Aorta (tissue), 5 donors: ENCODE data around the gene LMX1A. TPM values are rescaled to one million over a fixed set of nuclear protein-coding genes. Genes with fewer than 3 reads are reported as not detected.

Experiments
- ATAC-seq: fragments of 200-7000 bp; cut with Tn5 transposase; one replicate; pipeline ENCODE4 v1.9.1; 2022; ENCODE audit warnings: moderate library complexity; ENCODE audit not compliant: low FRiP score
- DNase-seq, 2 donors: peaks; one replicate each; pipeline ENCODE4 v3.0.0-alpha.2; 2020
- H3K27ac ChIP-seq, 2 donors: one replicate each; pipeline ENCODE4 v1.5.1; 2013; ENCODE audit warnings: low read length in 2 of 2, mild to moderate bottlenecking in 2 of 2, moderate library complexity in 2 of 2, control low read depth in 1 of 2, inconsistent platforms in 1 of 2, low read depth in 1 of 2
- H3K27me3 ChIP-seq, 2 donors: one replicate each; pipeline ENCODE4 v1.6.1; 2013; ENCODE audit warnings: control low read depth in 1 of 2, low read length in 1 of 2, mild to moderate bottlenecking in 1 of 2, moderate library complexity in 1 of 2; ENCODE audit not compliant: insufficient read depth in 2 of 2, control insufficient read depth in 1 of 2
- H3K36me3 ChIP-seq, 2 donors: one replicate each; pipeline ENCODE4 v1.6.1; 2013; ENCODE audit warnings: control low read depth in 1 of 2, low read length in 1 of 2, mild to moderate bottlenecking in 1 of 2; ENCODE audit not compliant: insufficient read depth in 2 of 2, control insufficient read depth in 1 of 2
- H3K4me1 ChIP-seq, 2 donors: one replicate each; pipeline ENCODE4 v1.6.1; 2013; ENCODE audit warnings: low read length in 2 of 2, control low read depth in 1 of 2, mild to moderate bottlenecking in 1 of 2, moderate library complexity in 1 of 2; ENCODE audit not compliant: insufficient read depth in 2 of 2, control insufficient read depth in 1 of 2
- H3K4me3 ChIP-seq, 2 donors: one replicate each; pipeline ENCODE4 v1.5.1; 2013; ENCODE audit warnings: low read length in 2 of 2, control low read depth in 1 of 2, mild to moderate bottlenecking in 1 of 2
- H3K9me3 ChIP-seq: one replicate; pipeline ENCODE4 v1.6.1; 2013; ENCODE audit warnings: mild to moderate bottlenecking, low read length; ENCODE audit not compliant: control insufficient read depth
- WGBS, 2 donors: extraction: QIAGEN DNeasy Blood & Tissue Kit; methylation state at CpG; one replicate each; pipeline ENCODE4 v1.1.7; 2013; 5-methylcytosine and 5-hydroxymethylcytosine counted together
- intact Hi-C, 2 donors: fragments of 100-400 bp; cut with DNase I; formaldehyde crosslinking; loops; one replicate each; pipeline versions ENCODE4 v1.14.2 to v1.15.0; 2022
- polyA plus RNA-seq, 2 donors: library from polyadenylated mRNA; stranded (reverse); fragments of 200-250 nt; gene quantifications; one replicate each; pipeline ENCODE4 v1.2.3, GENCODE V29; 2013
- total RNA-seq, 2 donors: library from RNA; stranded (reverse); fragmentation: NEBNext Ultra II Directional; extraction: Animal tissue kit (Norgen Biotek cat#: 25700); gene quantifications; one replicate each; pipeline ENCODE4 v1.2.1, GENCODE V29; 2021
- donor health status: healthy with polysubstance abuse.
- donor health status: Bipolar disorder and iron deficiency.
- donor health status: DM: no; HTN: no; CAD: no.
- donor health status: DM: no; HTN: no; CAD: no.
- donor health status: DM: yes; HTN: yes; CAD: no.

LMX1A gene
- total and polyA plus RNA-seq, 4 donors: 0.25 to 0.84 TPM; not detected in 2

GRCh38 chr1:165228111-165228655 is 128.3 kb downstream of the LMX1A start:
- Histone ChIP-seq H3K4me3 (no peak overlapping the region), H3K9me3 (no peaks in the 10 kb centered on the region), H3K4me1 (no peaks in the 10 kb centered on the region), H3K27me3 (no peaks in the 10 kb centered on the region), H3K27ac (no peak overlapping the region), H3K36me3 (no peaks in the 10 kb centered on the region)
- ATAC-seq: no peak
- no peak for DNase-seq
- intact Hi-C loops: no loop called here
- 58% methylated on average over 2 of the region's 2 CpGs for WGBS, 2 donors

- Histone ChIP-seq H3K27ac (no peak overlapping the region), H3K4me3 (no peak overlapping the region), H3K36me3 (no peaks in the 10 kb centered on the region), H3K27me3 (no peaks in the 10 kb centered on the region), H3K9me3 (no peaks in the 10 kb centered on the region), H3K4me1 (no peaks in the 10 kb centered on the region)
- intact Hi-C loops: no loop called here
- ATAC-seq (no peak), DNase-seq (no peak)
- WGBS, 2 donors: 73 to 74% methylated on average over 2 of the region's 2 CpGs
These were observed 130.2 kb downstream of the LMX1A start for GRCh38 chr1:165226326-165226725.

- intact Hi-C loops: no loop called here
- Histone ChIP-seq H3K4me1 (no peaks in the 10 kb centered on the region), H3K36me3 (no peaks in the 10 kb centered on the region), H3K27me3 (no peaks in the 10 kb centered on the region), H3K27ac (no peak overlapping the region), H3K4me3 (no peak overlapping the region), H3K9me3 (no peaks in the 10 kb centered on the region)
- ATAC-seq (no peak), DNase-seq (no peak)
- WGBS, 2 donors: 77 to 86% methylated on average over 1 of the region's 1 CpG
These were observed 130.9 kb downstream of the LMX1A start for GRCh38 chr1:165225650-165226049.

- H3K4me3 ChIP-seq: no peak overlapping the region
- H3K27me3 ChIP-seq: no peaks in the 10 kb centered on the region
- ATAC-seq (no peak), DNase-seq (no peak)
- H3K4me1 ChIP-seq: no peaks in the 10 kb centered on the region
- H3K36me3 ChIP-seq: no peaks in the 10 kb centered on the region
- intact Hi-C loops: no loop called here
- H3K9me3 ChIP-seq: peaks cover 2% of the 10 kb centered on the region
- H3K27ac ChIP-seq: no peak overlapping the region
- WGBS, 2 donors: 66 to 68% methylated on average over 3 of the region's 3 CpGs
These were observed 131.5 kb downstream of the LMX1A start for GRCh38 chr1:165225062-165225461.

- H3K4me1 ChIP-seq: no peaks in the 10 kb centered on the region
- H3K36me3 ChIP-seq: no peaks in the 10 kb centered on the region
- WGBS, 2 donors: 82 to 86% methylated on average over 2 of the region's 2 CpGs
- intact Hi-C loops: no loop called here
- H3K9me3 ChIP-seq: peaks cover 2% of the 10 kb centered on the region
- H3K27ac ChIP-seq: no peak overlapping the region
- DNase-seq (no peak), ATAC-seq (no peak)
- no peak overlapping the region for H3K4me3 ChIP-seq
- H3K27me3 ChIP-seq: no peaks in the 10 kb centered on the region
These were observed 132.0 kb downstream of the LMX1A start for GRCh38 chr1:165224504-165224903.

- Histone ChIP-seq H3K27me3 (no peaks in the 10 kb centered on the region), H3K9me3 (peaks cover 2% of the 10 kb centered on the region), H3K4me3 (no peak overlapping the region), H3K27ac (no peak overlapping the region), H3K36me3 (no peaks in the 10 kb centered on the region), H3K4me1 (no peaks in the 10 kb centered on the region)
- ATAC-seq: no peak
- DNase-seq: no peak
- intact Hi-C loops: no loop called here
- WGBS, 2 donors: 78 to 86% methylated on average over 5 of the region's 5 CpGs
These were observed 133.9 kb downstream of the LMX1A start for GRCh38 chr1:165222580-165222979.

GRCh38 chr1:165218731-165219130 is 137.8 kb downstream of the LMX1A start:
- ATAC-seq: no peak
- Histone ChIP-seq H3K9me3 (peaks cover 2% of the 10 kb centered on the region), H3K4me1 (no peaks in the 10 kb centered on the region), H3K36me3 (no peaks in the 10 kb centered on the region), H3K4me3 (no peak overlapping the region), H3K27me3 (no peaks in the 10 kb centered on the region), H3K27ac (no peak overlapping the region)
- WGBS, 2 donors: 10 to 14% methylated on average over 6 of the region's 6 CpGs
- intact Hi-C loops: no loop called here
- no peak for DNase-seq

GRCh38 chr1:165217958-165218357 is 138.6 kb downstream of the LMX1A start:
- Histone ChIP-seq H3K9me3 (peaks cover 2% of the 10 kb centered on the region), H3K4me3 (no peak overlapping the region), H3K4me1 (no peaks in the 10 kb centered on the region), H3K36me3 (no peaks in the 10 kb centered on the region), H3K27ac (no peak overlapping the region), H3K27me3 (no peaks in the 10 kb centered on the region)
- intact Hi-C loops: no loop called here
- DNase-seq (no peak), ATAC-seq (no peak)
- 17 to 23% methylated on average over 1 of the region's 1 CpG for WGBS, 2 donors

- no peak overlapping the region for H3K27ac ChIP-seq
- no peaks in the 10 kb centered on the region for H3K27me3 ChIP-seq
- H3K4me3 ChIP-seq: no peak overlapping the region
- DNase-seq (no peak), ATAC-seq (no peak)
- intact Hi-C loops: no loop called here
- no peaks in the 10 kb centered on the region for H3K4me1 ChIP-seq
- no peaks in the 10 kb centered on the region for H3K36me3 ChIP-seq
- H3K9me3 ChIP-seq: peaks cover 2% of the 10 kb centered on the region
These were observed 140.3 kb downstream of the LMX1A start for GRCh38 chr1:165216254-165216653.
